ENCODE data around the gene RASSF5.
"Not testable (repeated sequence)": the region's sequence is repeated elsewhere in the genome, so short reads cannot be mapped to it uniquely, and the experiment has no call there.

Gene RASSF5

DNA sequence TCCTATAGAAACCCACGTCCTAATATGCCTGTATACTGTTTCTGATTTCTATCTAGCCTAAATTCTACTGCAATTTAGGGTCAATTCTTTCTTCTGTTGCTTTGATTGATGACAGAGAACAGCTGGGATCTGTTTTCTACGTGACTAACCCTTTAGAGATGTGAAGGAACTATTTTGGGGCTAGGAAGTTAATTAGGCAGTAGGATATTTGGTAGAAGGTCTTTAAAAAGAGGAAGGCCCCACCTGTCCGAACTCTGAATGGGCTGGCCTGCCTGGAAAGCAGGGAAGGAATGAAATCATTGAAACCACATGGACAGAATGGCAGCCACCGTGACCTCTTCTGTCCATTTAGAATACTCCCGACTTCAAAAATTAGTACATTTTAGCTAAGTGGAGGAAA lies 83.9 kb downstream of the RASSF5 start:
- DNase-seq, result no peak

DNA sequence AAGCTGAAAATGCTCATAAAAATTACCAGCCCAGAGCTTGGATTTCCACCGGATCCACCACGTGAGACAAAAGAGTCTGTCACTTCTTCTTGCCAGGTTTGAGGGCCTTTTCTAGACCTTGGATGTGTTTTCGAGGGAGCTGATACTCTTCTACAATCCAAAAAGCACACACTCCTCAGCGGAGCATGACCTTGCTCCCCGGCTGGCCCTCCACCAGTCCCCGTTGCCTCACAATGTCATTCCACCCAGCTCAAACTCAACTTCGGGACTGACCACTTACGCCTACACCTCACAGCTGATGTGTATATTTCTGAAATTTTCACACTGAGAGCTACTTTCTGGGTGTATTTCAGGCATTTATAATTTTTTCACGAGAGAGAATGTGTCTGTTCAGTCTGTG lies 84.4 kb downstream of the RASSF5 start:
- DNase-seq, result no peak

DNA sequence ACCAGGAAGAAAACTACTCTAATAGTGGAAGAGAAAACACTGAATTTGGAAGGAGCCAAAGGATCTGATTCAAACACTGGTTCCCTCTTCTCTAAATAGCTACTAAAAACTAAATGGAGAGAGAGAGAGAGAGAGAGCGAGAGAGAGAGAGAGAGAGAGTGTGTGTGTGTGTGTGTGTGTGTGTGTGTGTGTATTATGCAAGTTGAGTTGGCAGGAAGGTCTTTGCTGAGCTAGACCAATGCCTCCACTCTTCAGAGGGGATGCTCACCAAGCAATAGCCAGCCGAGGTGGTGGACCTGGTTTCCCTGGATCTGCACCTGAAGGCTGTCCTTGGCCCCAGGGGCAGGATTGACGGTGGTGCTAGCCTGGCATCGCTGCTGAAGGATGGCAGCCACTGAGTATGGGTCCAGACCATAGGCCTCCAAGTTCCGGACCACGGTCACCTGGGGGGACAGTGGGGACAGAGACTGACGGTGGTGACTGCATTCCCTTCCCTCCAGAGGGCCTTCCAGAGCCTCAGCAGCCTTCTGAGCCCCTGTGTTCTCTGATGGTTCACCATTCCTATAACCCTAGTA lies 86.1 kb downstream of the RASSF5 start:
- DNase-seq, result no peak

DNA sequence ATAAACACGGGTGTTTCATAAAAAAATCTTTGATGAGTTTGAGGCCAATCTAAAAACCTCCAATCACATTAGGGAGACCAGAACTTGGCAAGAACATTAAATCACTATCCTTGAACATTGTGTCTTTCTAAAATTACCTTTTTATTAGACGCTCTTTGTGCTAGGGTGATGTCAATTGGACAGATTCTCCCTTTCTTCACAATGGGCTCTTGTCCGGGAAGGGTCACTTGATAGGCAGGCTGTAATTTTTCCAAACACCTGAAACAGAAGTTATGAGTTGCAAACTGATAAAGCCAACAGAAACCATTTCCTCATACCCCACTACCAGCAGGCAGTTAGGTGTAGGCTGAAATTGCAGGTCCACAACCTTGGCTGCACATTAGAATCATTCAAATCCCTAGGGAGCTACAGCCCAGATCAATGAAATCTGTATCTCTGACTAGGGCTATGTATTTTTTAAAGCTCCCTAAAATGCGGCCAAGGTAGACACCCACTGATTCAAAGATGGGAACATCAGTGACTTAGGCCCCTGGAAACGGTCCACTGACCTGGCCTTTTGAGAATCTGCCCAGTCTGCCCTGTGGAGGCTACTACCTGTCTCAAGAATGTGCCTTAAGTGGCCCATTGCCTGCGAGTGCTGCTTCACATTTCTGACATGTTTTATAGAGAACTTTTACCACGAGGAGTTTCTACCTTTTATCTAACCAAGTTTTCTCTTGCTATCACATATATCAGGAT lies 88.4 kb downstream of the RASSF5 start:
- no peak for DNase-seq

DNA sequence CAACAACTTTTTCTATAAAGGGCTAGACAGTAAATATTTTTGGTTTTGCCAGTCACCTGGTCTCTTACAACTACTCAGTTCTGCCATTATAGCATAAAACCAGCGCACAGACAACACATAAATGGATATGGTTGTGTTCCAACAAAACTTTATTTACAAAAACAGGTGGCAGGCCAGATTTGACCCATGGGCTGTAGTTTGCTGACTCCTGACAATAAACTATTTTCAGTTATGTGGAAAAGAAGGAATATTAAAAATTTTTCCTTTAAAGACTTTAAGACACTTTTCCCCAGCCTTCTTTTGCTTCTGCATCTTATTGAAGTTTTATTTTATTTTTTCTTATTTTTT lies 89.0 kb downstream of the RASSF5 start:
- no peak for DNase-seq

DNA sequence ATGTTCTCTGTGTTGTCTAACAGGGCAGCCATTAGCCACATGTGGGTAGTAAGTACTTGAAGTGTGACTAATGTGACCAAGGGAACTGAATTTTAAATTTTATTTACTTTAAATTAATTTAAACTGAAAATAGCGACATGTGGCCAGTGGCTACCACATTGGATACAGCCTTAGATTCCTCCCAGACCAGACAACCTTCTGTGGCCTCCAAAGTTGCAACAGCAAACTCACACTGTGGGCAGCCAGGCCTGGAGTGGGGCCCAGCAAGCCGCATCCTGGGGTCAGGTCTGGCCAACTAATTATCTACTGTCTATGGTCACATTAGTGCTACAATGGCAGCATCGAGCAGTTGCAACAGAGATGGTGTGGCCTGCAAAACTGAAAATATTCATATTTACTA lies 93.2 kb downstream of the RASSF5 start:
- no peak for DNase-seq

DNA sequence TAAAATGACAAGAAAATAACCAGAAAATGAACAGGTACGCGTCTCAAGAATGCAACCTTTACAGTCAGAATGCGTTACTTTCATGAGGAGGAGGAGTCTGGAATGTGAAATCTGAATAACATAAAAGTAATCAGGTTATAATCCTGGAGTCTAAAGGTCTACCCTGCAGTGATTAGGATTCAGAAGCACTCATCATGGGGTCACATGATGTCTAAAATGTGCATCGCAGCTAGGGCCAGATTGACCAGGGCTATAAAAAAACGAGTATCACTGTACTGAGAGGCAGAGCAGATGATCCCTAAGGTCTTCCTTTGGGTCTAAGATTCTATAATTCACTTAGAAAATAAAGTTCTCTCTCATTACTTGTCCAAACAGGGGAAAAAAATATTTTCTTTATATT lies 97.5 kb downstream of the RASSF5 start:
- no peak for DNase-seq

DNA sequence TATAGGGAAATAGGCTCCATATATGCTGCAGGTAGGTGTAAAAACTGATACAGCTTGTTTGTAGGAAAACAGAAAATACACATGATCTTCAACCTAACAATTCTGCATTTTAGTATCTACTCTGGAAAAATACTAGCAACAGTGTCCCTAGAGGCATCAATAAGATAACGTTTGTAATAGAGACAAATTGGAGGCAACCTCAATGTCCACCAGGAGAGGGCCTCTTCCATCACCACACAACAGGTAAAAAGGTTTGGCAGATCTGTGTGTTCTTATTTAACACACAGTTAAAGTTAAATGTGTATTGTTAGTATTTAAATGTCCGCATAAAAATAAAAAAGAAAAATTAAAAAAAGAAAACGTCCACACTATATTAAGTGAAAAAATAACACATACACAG lies 99.5 kb downstream of the RASSF5 start:
- no peak for DNase-seq

DNA sequence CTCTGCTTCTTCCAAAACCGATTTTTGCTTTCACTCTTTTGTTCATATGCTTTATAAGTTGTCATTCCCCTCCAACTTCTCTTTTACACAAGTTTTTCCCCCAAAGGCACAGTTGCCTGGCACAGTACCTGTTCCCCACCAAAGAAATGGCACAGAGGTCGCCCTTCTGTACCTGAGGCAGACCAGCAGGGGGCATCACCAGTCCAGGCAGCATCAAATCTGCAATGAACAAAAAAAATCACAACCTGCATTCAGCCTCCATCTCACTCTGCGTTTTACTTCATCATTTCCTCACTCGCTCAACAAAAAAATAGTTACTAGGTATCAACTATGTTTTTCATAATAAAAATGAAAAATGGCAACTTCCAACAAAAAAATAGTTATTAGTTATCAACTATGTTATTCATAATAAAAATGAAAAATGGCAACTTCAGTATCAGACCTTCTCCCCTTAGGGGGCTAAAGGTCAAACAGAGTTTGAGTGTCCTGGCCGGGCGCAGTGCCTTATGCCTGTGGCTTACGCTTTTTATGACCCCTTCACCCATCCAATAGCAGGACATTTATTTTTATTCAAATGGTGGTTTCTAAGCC lies 100.9 kb downstream of the RASSF5 start:
- peak; percentile 42 for DNase-seq

DNA sequence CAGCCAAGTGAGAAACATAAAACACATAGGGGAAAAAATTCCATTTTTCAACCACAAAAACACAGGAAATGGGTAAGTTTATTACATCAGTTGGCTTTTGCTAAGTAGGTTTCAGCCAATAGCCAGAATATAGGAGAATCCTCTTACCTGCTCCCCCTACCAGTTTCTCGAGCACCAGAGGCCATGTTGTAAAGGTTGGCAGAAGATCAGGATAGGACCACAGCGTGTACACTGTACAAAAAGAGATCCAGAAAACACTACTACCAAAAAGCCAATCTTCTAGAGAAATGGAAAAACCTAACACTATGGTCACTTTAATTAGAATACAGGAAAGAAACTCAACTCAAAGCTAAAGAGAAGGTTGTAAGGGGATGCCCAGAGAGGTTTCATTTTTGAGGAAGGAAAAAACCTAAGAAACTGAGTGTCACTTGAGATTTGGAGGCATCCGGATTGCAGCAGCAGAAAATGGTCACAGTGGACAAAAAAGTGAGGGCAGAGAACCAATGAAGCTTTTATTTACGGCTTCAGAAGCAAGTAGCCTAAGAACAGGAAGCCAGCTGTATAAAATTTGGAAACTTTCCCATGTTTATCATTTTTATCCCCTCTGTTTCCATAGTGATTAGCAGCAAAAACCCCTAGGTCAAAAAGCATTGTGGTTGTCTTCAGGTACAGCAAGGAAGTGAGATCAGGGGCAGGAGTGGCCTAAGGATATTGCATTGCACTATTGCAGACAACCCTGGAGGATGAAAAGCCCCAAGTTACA lies 102.1 kb downstream of the RASSF5 start:
- DNase-seq, result no peak

DNA sequence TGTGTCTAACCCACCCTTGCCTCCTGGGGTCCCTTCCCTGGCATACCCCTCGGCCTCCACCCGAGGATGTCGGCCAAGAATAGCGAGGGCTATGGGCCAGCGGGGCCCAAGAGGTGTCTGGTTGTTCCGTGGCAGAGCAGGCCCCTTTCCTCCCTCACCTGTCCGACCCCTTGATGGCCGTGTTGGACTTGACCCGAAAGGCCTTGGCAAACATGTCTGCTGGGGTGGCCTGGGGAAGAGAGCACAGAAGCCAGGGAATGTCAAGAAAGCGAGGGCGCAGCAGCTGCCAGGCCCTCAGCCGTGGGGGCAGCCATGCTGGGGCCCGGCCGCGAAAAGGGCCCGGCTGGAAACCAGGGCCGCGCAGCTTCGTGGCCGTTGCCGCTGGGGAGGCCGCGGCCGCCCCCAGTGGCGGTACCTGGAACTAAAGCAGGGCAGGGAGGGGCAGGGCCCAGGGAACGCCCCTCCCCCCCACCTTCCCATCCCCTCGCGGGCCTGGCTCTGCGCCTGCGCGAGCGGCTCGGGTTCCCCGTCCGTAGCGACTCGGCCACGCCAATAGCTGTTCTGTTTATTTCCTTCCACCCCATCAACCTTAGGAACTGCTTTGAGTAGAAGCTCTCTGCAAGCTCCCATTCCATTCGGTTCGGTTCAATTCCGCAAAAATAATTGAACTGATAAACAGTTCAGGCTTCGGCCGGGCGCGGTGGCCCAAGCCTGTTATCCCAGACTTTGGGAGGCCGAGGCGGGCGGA lies 105.0 kb downstream of the RASSF5 start, which contains the start of gene EIF2D:
TSS of gene EIF2D (minus strand) at position 337 of the 748 bp plus-strand sequence. CDS start at position 214, 123 bp downstream.
- peak; percentile 90 for DNase-seq

DNA sequence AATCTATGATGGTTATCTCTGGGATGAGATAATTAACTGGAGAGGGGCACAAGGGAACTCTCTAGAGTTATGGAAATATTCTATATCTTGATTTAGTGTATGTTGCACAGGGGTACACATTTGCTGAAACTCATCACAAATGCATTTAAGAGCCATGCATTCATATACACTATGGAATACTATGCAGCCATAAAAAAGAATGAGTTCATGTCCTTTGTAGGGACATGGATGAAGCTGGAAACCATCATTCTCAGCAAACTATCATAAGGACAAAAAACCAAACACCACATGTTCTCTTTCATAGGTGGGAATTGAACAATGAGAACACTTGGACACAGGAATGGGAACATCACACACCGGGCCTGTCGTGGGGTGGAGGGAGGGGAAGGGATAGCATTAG lies 119.1 kb downstream of the RASSF5 start:
- DNase-seq, result not testable (repeated sequence)

DNA sequence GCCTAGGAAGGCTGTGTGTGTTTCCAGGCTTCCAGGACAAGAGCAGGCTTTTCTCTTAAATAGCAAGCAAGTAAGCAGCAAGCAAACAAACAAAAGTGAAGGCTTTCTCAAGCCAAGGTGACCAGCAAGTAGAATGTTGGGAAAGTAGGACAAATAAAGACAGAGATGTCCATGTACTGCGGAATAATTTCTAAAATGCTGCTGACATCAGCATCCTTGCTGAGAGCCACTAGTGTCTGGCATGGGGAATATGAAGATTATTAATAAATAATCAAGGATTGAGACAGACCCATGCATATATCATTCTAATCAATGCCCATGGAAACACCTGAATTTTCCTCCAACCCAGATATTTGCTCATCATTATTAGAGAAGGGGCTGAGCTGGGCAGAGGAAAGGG lies 121.6 kb downstream of the RASSF5 start:
- no peak for DNase-seq

DNA sequence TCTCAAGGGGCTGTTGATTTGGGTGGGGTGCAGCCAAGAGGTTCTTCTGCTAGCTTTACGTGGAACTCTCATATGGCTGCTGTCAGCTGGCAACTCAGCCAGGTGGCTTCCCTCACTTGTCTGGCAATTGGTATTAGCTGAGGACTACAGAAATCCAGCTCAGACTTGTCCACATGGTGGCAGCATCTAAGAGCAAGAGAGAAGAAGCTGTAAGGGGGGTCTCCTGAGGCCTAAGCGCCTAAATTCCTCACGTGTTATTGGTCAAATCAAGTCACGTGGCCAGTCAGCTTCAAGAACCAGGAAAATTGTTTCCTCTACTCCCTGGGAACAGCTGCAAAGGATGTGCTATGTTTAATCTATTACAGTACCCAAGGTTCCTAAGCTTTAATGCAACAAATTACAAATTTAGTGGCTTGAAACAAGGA lies 123.8 kb downstream of the RASSF5 start:
- no peak for DNase-seq

DNA sequence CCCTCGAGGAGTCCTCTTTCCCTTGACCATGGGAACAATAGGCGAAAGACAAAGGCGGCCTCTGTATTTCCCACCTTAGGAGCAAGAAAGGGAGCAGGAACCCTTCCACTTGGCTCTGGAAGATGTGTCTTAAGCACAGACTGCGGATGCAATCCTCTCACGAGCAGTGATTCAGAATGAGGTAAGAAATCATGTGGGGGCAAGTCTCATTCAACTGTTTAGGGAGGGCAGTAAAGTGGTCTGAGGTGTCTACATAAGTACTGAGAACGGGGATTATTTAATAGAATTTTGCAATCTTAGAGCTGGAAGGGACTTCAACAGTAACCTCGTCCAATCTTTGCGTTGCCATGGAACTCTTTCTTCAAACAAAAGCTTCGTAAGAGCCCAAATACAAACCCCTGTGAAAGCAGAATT lies 126.4 kb downstream of the RASSF5 start:
- DNase-seq, result no peak

DNA sequence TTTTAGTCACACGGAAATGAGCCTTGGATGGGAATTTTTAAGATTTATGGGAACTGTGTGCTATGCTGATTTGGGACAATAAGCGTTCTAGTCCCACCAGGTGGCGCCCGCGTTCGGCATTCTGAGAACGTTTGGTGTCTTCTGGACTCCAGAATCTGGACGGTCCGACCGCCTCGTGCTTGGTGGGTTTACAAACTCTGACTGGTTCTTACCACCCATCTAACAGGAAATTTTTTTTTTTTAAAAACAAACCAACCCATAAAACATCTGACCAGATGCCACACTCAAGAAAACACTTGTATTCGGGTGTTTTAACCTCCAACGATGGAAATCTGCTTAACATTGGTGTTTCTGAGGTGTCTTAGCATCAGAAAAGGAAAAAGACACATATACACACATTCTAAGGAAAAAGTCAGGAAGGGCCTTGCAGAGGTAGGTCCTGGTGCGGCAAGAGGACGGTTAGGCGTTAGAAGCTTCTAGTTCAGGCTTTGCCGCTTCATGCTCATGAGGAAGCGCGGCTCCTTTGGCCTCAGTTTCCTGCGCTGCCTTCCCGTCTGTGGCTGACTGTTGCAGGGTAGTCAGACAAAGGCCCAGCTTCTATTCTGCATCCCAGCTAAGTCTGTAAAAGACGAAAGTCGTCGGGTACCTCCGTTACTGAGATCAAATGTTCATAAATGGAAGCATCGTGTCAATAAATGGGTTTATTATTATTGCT lies 127.2 kb downstream of the RASSF5 start:
- peak; percentile 62 for DNase-seq

DNA sequence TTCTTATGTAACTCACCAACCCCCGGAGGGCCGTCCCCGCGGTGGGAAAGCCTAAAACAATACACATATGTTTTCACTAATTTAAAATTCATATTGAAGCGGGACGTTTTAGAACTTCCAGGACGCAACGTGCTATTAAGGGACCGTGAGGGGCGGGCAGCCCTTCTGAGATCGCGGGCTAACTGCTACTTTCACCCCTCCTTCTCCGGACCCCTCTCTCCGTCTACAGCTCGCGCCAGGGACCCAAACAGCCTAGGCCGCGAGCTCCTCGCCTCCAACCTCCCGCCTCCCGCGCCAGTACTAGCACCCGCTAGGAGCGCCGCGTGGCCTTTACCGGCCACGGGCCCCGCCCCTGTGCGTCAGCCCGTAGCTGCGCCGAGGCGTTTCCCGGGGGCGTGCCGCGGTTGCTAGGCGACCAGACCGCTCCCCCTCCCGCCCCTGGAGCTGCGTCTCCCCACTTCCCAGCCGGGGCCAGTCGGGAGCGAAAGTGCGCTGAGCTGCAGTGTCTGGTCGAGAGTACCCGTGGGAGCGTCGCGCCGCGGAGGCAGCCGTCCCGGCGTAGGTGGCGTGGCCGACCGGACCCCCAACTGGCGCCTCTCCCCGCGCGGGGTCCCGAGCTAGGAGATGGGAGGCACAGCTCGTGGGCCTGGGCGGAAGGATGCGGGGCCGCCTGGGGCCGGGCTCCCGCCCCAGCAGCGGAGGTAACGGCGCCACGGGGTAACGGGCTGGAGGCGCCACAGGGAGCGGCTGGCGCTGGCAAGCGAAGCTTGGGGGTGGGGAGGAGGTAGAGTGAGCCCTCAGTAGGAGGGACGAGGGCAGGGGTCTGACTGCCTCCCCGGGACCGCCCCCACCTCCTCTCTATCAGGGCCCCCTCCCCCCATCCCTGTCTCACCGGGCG lies 128.0 kb downstream of the RASSF5 start, which contains the start of gene DYRK3:
TSS of gene DYRK3 (plus strand) at position 457 of the 898 bp plus-strand sequence. CDS start at position 625, 168 bp downstream.
- peak; percentile 88 for DNase-seq

DNA sequence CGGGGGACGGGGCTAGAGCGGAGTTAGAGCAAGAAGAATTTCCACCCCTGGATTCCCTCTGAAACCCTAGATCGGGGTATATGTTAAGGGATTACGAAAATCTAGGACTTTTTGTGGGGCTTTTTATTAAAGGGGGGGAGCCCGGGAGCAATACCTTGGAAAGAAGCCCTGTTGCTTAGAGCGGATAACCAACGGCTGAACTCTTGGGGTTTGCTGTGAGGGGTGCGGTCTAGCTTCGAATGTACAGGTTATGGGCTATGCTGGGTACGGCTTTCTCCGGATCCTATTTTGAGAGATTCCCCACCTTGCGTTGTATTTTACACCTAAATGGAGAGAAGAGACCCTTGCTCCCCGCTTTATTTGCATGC lies 128.6 kb downstream of the RASSF5 start:
- DNase-seq, result no peak

DNA sequence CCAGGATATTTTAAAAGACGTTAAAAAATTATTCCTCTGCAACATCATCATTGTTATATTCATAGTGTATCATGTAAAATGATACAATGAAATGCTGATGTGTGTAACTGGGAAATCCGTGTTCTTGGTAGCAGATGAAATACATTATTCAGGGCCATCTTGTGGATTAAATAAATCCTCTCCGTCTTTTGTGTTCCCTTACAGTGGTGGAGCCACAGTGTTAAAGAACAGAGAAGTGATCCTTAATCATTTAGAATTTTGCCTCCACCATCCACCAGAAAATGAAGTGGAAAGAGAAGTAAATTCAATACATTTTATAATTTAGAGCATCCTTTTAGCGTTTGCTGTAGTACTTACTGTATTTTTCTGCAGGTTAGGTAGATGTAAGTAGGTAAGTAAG lies 129.3 kb downstream of the RASSF5 start:
- DNase-seq, result no peak

DNA sequence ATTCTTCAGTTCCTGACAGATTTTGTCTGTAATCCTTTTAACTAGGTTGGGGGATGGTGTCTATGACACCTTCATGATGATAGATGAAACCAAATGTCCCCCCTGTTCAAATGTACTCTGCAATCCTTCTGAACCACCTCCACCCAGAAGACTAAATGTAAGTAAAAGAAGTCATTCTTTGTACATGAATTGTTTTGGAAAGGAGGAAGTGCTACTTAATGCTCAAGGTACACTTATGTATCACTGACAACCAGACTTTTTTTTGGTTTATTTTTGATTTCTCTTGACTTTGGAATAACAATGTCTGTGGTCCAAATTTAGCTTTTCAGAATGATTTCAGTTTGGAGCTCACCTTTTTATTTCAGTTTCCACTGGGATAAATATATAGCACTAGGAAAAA lies 130.3 kb downstream of the RASSF5 start:
- no peak for DNase-seq
